ENCODE results near the gene MAP2K3.

The MAP2K3 gene

GRCh38 chr17:21284319-21285163 is at the start of gene MAP2K3:
MAP2K3 (plus strand) TSS chr17:21284711; CDS start chr17:21284921, 210 bp downstream.
- peak; percentile 92 to 94 for DNase-seq (ENCODE audit: low read depth in 2 of 2)

- no peak for DNase-seq (ENCODE audit: low read depth in 2 of 2)
Measured at GRCh38 chr17:21235921-21236320, 48.6 kb upstream of the MAP2K3 start.

DNA sequence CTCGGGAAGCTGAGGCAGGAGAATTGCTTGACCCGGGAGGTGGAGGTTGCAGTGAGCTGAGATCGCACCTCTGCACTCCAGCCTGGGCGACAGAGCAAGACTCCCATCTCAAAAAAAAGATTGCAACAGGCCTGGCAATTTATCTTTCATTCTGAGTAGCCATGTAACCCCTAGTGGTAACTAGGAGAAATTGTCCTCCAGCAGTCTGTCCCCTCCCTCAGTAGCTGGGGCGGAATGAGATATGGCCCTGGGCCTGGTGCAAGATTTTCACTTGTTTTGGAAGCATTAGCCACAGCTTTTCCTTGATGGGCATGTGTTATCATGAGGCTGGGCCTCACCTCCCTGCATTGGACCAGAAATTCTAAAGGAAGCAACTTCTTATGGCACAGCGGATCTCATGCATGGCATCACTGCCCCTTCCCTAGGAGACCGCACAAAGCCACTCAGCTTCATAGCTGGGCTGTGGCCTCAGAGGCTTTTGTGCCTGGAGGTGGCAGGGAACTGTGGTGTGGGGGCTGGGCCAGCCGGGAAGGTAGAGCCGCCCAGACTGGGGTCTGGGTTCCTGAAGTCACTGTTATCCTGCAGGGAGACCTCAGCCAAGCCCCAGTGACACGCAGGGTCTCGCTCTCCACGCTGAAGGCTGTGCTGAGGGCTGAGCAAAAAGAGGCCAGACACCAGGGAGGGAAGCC is 44.7 kb upstream of the MAP2K3 start:
- DNase-seq (ENCODE audit: low read depth in 2 of 2): peak in 1 of 2 experiments; percentile 7

DNA sequence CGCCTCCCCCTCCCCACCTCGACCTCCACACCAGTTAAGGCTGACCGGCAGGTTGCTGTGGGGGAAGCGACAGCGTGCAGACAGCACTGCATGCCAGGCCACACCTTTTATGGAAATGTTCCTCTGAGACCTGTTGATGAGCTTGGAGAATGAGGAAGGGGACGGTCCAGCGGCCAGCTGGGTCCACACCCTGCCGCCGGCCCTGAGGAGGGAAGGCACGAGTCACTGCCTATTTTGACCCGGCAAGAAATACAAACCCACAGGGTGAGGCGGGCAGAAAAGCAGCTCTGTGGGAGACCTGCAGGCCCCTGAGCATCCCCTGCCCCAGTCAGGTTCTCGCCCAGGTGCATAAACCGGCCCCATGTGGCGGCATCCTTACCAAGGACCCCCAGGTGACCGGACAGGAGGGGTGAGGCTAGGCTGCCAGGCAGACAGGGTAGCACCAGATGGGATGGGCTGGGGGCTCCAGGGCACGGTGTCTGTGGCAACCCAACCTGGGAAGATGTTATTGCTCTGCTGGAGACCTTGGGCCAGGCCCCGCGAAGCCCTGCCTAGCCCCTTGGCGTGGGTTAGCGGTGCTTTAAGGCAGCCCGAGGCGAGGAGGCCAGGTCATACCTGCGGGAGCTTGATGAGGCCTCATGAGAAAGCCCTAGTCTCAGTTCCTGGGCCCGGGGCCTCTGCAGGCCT is 44.0 kb upstream of the MAP2K3 start:
- no peak for DNase-seq (ENCODE audit: low read depth in 2 of 2)

- DNase-seq (ENCODE audit: low read depth in 2 of 2): no peak
Measured at GRCh38 chr17:21241564-21241963, 42.9 kb upstream of the MAP2K3 start.

GRCh38 chr17:21242026-21242697 is 42.3 kb upstream of the MAP2K3 start:
- no peak for DNase-seq (ENCODE audit: low read depth in 2 of 2)

GRCh38 chr17:21242780-21243515 is 41.6 kb upstream of the MAP2K3 start:
- no peak for DNase-seq (ENCODE audit: low read depth in 2 of 2)

GRCh38 chr17:21243516-21244303 is 40.8 kb upstream of the MAP2K3 start:
- DNase-seq (ENCODE audit: low read depth in 2 of 2): no peak

DNA sequence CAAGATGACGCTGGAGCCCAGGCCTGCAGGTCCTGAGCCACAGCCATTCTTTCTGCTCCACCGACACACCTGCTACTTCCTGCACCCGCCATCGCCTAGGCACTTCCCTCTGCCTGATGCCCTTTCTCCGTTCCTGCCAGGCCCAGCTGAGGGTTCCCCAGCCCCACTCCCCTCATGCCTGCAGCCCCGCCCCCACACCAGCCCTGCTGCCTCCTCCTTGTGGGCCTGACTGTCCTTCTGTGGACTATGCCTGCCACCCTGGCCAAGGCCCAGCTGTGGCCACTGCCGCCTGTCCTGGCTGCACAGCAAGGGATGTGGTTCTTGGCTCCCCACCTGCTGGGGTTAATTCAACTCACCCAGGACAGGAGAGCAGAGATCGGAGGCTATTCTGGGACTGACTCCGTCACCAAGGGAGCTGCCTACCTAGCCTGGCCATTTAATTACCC is 38.8 kb upstream of the MAP2K3 start:
- DNase-seq (ENCODE audit: low read depth in 2 of 2): no peak

- no peak for DNase-seq (ENCODE audit: low read depth in 2 of 2)
Measured at GRCh38 chr17:21246698-21247097, 37.8 kb upstream of the MAP2K3 start.

DNA sequence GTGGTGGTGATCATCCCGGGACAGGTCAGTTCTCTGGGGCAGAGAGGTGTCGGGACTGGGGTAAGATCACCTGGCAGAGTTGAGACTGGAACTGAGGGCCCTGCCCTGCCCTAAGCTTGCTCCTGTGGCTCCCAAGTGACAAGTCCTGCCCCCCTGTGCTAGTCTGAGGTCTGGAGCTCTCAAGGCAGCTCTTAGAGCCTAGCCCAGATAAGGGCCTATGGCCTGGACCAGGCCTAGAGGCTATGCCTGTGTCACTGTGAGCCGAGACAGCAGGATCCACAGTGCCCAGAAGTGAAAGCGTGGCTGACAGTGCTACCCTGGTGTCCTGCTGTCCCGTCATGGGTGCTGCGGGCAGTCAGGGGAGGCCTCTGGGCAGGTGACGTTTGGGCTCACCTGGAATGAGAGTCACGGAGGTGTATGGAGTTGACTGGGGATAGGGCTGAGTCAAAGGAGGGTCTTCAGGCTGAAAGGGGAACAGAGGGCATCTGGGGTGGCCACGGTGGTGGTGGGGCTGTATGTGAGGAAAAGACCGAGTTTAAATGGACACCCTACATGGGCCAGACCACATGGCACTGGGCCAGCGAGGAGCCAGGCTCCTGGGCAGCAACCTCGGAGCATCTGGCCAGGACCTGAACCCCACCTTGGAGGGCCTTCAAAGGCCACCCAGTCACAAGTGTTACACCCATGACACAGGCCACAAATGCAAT is 36.8 kb upstream of the MAP2K3 start:
- DNase-seq (ENCODE audit: low read depth in 2 of 2): no peak

GRCh38 chr17:21248500-21248899 is 36.0 kb upstream of the MAP2K3 start:
- DNase-seq (ENCODE audit: low read depth in 2 of 2): no peak

GRCh38 chr17:21249086-21249795 is 35.3 kb upstream of the MAP2K3 start:
- no peak for DNase-seq (ENCODE audit: low read depth in 2 of 2)

GRCh38 chr17:21249920-21250703 is 34.4 kb upstream of the MAP2K3 start:
- DNase-seq (ENCODE audit: low read depth in 2 of 2): no peak

GRCh38 chr17:21250854-21251253 is 33.7 kb upstream of the MAP2K3 start:
- DNase-seq (ENCODE audit: low read depth in 2 of 2): no peak

- DNase-seq (ENCODE audit: low read depth in 2 of 2): no peak
Measured at GRCh38 chr17:21251337-21252010, 33.0 kb upstream of the MAP2K3 start.

GRCh38 chr17:21252289-21252795 is 32.2 kb upstream of the MAP2K3 start:
- no peak for DNase-seq (ENCODE audit: low read depth in 2 of 2)

Measured in fibroblast of skin of left biceps (primary cell).